ENCODE results near the gene SLC6A9.

DNA sequence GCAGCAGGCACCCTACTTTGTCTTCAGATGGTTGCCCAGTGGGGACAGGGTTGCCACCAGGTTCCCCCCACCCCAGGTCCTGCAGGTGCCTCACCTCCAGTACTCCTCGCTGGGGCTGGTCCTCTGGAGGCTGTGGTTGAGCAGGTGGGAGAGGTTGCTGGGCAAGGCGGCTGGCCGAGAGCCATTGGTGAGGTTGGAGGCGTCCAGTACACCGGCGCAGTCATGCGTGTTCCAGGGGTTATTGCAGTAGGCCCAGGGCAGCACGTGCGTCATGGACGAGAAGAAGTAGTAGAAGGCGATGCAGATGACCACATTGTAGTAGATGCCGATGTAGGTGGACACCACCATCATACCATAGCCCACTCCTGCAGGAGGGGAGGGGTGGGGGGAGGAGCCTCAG, 23.0 kb downstream of the SLC6A9 start:
- TF ChIP-seq MAX (IDR thresholded peaks at IDR 0.05) (no peak), NFIC (IDR thresholded peaks at IDR 0.05) (no peak), REST (IDR thresholded peaks at IDR 0.05; ENCODE audit: low read depth) (no peak)
